22Rv1 (cell line): Measurements from ENCODE around the gene RAPGEF4.

Experiments used
- ZFX ChIP-seq: fragments of 450-650 bp; IDR thresholded peaks from 2 replicates; pipeline ENCODE4 v1.6.1; 2017; ENCODE audit warnings: antibody characterized with exemption, borderline replicate concordance
- TF ChIP-seq, protein P1 (sequence below): fragments of 450-650 bp; IDR thresholded peaks from 2 replicates; pipeline ENCODE4 v1.5.1; 2017; ENCODE audit warnings: mild to moderate bottlenecking

DNA sequence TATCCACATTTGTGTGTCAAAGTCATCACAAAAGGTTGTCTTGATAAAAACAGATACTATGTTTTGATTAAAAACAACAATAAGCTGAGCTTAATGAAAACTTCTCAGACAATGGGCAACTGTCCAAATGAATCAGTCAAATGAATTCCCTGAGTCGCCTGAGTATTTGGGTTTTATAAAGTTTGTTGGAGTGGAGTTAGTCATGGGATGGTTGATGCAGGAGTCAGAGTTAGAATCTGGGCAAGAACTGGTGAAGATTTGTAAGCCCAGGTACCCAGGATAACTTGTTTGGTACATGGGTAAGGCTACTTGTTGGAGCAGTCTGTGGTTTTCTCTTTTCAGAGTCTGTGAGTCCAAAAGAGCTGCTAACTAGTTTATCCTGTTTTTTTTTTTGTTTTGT, 34.4 kb upstream of the RAPGEF4 start:
- TF ChIP-seq, protein P1, sequence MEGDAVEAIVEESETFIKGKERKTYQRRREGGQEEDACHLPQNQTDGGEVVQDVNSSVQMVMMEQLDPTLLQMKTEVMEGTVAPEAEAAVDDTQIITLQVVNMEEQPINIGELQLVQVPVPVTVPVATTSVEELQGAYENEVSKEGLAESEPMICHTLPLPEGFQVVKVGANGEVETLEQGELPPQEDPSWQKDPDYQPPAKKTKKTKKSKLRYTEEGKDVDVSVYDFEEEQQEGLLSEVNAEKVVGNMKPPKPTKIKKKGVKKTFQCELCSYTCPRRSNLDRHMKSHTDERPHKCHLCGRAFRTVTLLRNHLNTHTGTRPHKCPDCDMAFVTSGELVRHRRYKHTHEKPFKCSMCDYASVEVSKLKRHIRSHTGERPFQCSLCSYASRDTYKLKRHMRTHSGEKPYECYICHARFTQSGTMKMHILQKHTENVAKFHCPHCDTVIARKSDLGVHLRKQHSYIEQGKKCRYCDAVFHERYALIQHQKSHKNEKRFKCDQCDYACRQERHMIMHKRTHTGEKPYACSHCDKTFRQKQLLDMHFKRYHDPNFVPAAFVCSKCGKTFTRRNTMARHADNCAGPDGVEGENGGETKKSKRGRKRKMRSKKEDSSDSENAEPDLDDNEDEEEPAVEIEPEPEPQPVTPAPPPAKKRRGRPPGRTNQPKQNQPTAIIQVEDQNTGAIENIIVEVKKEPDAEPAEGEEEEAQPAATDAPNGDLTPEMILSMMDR: no peak
- TF ChIP-seq ZFX: no peak
